Choroid plexus epithelial cell (primary cell): ENCODE data around the gene INHBE.

Source experiments
- DNase-seq: peaks from one replicate; pipeline ENCODE4 v3.0.0-alpha.2; 2010; ENCODE audit warnings: low read depth
- H3K4me3 ChIP-seq: 2 replicates; pipeline ENCODE4 v1.5.1; 2011; ENCODE audit warnings: low read depth, mild to moderate bottlenecking, control low read depth, low read length, moderate library complexity
- CTCF ChIP-seq: conservative IDR thresholded peaks from 2 replicates; pipeline ENCODE4 v1.5.1; 2011; ENCODE audit warnings: low read depth, mild to moderate bottlenecking, control low read depth, inconsistent platforms, low read length, moderate library complexity

Gene INHBE

GRCh38 chr12:57483466-57483865 lies 28.4 kb downstream of the INHBE start:
- TF ChIP-seq CTCF: no peak
- H3K4me3 ChIP-seq: no peak overlapping the region
- peak; percentile 89 for DNase-seq

GRCh38 chr12:57485695-57486094 lies 30.6 kb downstream of the INHBE start:
- no peak for TF ChIP-seq CTCF
- H3K4me3 ChIP-seq: no peak overlapping the region
- DNase-seq: no peak

GRCh38 chr12:57487055-57487596 lies 32.0 kb downstream of the INHBE start:
- no peak for TF ChIP-seq CTCF
- peak overlapping the region; percentile 99 for H3K4me3 ChIP-seq

GRCh38 chr12:57487597-57488401 lies 32.7 kb downstream of the INHBE start, which contains the start of gene MARS1:
Gene MARS1 (plus strand): TSS chr12:57488068. CDS start chr12:57488091, 23 bp downstream.
- H3K4me3 ChIP-seq: peak within 1 kb of the TSS; percentile 99
- no peak for TF ChIP-seq CTCF
- peak; percentile 97 for DNase-seq

More at GRCh38 chr12:57487055-57487596, 32.0 kb downstream of the INHBE start:
- no peak for DNase-seq

GRCh38 chr12:57488402-57489156 lies 33.5 kb downstream of the INHBE start:
- no peak for TF ChIP-seq CTCF
- DNase-seq: peak; percentile 39
- peak overlapping the region; percentile 99 for H3K4me3 ChIP-seq

- H3K4me3 ChIP-seq: peak overlapping the region; percentile 99
- TF ChIP-seq CTCF: no peak
- DNase-seq: peak; percentile 23
Observed at GRCh38 chr12:57489157-57489641, 34.1 kb downstream of the INHBE start.
